HUES48 (cell line): Measurements from ENCODE around the gene TAF1.
"Not testable (repeated sequence)": the region's sequence is repeated elsewhere in the genome, so short reads cannot be mapped to it uniquely, and the experiment has no call there.

Experiments
- H3K27ac ChIP-seq: one replicate; pipeline ENCODE4 v1.7.0; 2013; ENCODE audit warnings: low read depth, low read length, inconsistent platforms
- H3K27me3 ChIP-seq: 2 replicates; pipeline ENCODE4 v1.6.1; 2013; ENCODE audit warnings: mild to moderate bottlenecking, low read length; ENCODE audit not compliant: control insufficient read depth, insufficient read depth
- H3K36me3 ChIP-seq: 2 replicates; pipeline ENCODE4 v1.6.1; 2013; ENCODE audit warnings: low read length; ENCODE audit not compliant: control insufficient read depth, insufficient read depth
- H3K4me1 ChIP-seq: 2 replicates; pipeline ENCODE4 v1.6.1; 2013; ENCODE audit warnings: mild to moderate bottlenecking, low read length; ENCODE audit not compliant: control insufficient read depth, insufficient read depth
- H3K4me3 ChIP-seq: 2 replicates; pipeline ENCODE4 v1.5.1; 2013; ENCODE audit warnings: mild to moderate bottlenecking, low read depth, low read length
- H3K9ac ChIP-seq: 2 replicates; pipeline ENCODE4 v1.6.1; 2013; ENCODE audit warnings: mild to moderate bottlenecking, low read depth, low read length, moderate library complexity
- H3K9me3 ChIP-seq: 2 replicates; pipeline ENCODE4 v1.6.1; 2013; ENCODE audit warnings: low read length; ENCODE audit not compliant: control insufficient read depth, insufficient read depth

TAF1 gene

DNA sequence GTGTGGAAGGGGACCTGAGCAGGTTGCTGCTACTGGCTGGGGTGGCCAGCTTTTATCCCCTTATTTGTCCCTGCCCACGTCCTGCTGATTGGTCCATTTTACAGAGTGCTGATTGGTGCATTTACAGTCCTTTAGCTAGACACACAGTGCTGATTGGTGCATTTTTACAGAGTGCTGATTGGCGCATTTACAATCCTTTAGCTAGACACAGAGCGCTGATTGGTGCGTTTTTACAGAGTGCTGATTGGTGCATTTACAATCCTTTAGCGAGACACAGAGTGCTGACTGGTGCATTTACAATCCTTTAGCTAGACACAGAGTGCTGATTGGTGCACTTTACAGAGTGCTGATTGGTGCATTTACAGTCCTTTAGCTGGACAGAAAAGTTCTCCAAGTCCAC is 135.9 kb downstream of the TAF1 start:
- H3K9me3 ChIP-seq, result peaks cover 25% of the 10 kb centered on the region
- not testable (repeated sequence) for H3K27ac ChIP-seq, H3K9ac ChIP-seq, H3K4me3 ChIP-seq, H3K36me3 ChIP-seq, H3K27me3 ChIP-seq, H3K4me1 ChIP-seq

DNA sequence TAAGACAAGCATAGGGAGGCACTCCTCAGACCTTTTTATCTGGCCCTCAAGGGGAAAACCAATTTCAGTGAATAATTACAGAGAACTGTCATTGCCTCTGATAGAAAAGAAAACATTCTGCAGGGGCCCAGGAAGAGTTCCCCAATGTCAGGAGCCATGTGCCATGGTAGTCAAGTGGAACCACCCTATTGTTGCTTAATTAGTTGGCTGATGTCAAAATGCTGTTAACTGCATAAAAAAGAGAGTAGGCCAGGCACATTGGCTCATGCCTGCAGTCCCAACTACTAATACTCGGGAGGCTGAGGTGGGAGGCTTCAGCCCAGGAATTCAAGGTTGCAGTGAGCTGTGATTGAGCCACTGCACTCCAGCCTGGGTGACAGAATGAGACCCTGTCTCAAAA is 138.2 kb downstream of the TAF1 start:
- Histone ChIP-seq H3K9ac (no peak overlapping the region), H3K4me3 (no peak overlapping the region), H3K9me3 (peaks cover 30% of the 10 kb centered on the region), H3K36me3 (no peaks in the 10 kb centered on the region), H3K27ac (no peak overlapping the region), H3K4me1 (no peaks in the 10 kb centered on the region), H3K27me3 (no peaks in the 10 kb centered on the region)

DNA sequence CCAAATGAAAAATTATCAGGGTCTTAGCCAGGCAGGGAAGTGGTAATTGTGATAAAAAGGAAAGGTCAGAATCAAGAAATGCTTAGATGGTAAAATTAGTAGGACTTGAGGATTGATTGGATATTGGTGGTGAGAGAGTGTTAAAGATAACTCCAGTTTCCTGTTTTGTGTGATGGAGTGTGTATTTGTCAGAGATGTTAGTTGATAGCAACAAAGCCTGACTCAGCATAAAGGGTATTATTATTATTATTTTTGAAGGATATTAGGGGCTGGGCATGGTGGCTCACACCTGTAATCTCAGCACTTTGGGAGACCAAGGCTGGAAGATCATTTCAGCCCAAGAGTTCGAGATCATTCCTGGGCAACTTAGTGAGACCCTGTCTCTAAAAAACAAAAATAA is 143.1 kb downstream of the TAF1 start:
- no peak overlapping the region for H3K4me3 ChIP-seq
- no peaks in the 10 kb centered on the region for H3K36me3 ChIP-seq
- peaks cover 32% of the 10 kb centered on the region; the same call in 1 of the 2 replicates for H3K9me3 ChIP-seq
- H3K27ac ChIP-seq, result no peak overlapping the region
- no peaks in the 10 kb centered on the region for H3K27me3 ChIP-seq
- H3K4me1 ChIP-seq, result no peaks in the 10 kb centered on the region
- no peak overlapping the region for H3K9ac ChIP-seq

DNA sequence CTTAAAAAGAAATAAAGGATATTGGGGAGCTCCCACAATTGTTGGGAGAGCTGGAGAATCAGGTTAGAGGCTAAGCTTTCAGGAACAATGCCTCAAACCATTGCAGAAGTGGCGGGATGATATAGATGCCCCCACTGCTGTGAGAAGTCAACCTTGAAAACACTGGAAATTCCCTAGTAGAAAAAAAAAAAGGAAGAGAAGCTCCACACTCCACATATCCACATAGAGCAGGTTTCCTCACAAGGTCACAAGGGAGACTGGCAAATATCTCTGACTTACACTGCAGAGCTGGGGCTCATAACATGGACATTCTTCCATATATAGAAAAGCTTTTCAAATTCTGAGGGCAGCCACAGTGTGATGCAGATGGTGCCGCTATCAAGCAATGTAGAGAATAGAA is 144.0 kb downstream of the TAF1 start:
- H3K4me3 ChIP-seq, result no peak overlapping the region
- no peaks in the 10 kb centered on the region for H3K36me3 ChIP-seq

DNA sequence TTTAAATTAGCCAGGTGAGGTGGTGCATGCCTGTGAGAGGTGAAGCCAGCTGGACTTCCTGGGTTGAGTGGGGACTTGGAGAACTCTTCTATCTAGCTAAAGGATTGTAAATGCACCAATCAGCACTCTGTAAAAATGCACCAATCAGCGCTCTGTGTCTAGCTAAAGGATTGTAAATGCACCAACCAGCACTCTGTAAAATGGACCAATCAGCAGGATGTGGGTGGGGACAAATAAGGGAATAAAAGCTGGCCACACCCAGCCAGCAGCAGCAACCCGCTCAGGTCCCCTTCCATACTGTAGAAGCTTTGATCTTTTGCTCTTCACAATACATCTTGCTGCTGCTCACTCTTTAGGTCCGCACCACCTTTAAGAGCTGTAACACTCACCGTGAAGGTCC is 147.6 kb downstream of the TAF1 start:
- not testable (repeated sequence) for H3K36me3 ChIP-seq, H3K27ac ChIP-seq, H3K4me3 ChIP-seq, H3K27me3 ChIP-seq, H3K9ac ChIP-seq, H3K4me1 ChIP-seq
- H3K9me3 ChIP-seq, result peaks cover 22% of the 10 kb centered on the region

More for the DNA sequence above, 144.0 kb downstream of the TAF1 start:
- Histone ChIP-seq H3K27ac (no peak overlapping the region), H3K4me1 (no peaks in the 10 kb centered on the region), H3K27me3 (no peaks in the 10 kb centered on the region), H3K9ac (no peak overlapping the region), H3K9me3 (peaks cover 37% of the 10 kb centered on the region; the same call in 1 of the 2 replicates)

DNA sequence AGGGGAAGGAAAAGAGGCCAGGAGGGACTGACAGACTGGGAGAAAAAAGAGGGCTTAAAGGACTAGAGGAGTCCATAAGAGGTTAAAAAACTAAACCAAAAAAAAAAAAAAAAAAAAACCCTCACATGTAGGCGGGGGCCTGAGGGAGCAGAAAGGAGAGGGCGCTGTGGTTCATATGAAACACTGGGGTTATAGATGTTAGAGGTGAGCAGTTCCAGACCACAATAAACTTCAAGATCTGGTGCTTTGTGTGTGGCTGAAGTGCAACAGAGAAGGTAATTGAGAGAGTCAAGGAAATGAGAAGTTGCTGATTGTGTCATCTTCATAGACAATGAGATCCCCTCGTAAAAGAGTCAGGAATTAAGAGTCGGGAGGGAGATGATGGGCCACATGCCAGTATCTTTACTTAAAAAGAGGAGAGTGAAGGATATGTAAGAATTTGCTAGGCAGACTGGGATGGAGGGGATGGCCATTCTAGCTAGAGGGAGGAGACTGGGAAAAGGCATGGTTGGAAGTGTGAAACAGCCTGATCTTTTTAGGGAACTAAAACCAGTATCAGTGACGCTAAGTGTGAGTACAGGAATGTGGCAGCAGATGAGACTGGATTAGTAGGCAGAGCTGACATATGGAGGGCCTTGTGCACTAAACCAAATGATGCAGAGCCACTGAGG is 148.3 kb downstream of the TAF1 start:
- Histone ChIP-seq H3K9ac (no peak overlapping the region), H3K4me3 (no peak overlapping the region), H3K27ac (no peak overlapping the region), H3K9me3 (peaks cover 22% of the 10 kb centered on the region), H3K36me3 (no peaks in the 10 kb centered on the region), H3K27me3 (no peaks in the 10 kb centered on the region), H3K4me1 (no peaks in the 10 kb centered on the region)

DNA sequence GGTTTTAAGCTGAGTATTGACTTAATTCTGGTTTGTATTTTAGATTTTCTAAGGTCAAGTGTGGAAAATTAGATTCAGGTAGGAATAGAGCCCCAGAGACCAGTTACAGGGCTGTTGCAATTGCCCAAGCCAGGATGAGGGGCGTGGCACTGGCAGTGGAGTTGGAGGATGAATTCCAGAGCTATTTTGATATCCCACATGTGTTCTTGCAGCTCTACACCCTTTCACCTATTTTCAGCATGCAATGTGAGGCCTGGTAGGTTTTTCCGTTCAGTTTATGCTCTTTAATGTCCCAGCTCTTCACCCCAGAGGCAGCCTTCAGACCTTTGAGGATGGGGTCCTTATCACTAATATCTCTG is 148.9 kb downstream of the TAF1 start:
- H3K4me3 ChIP-seq, result no peak overlapping the region
- no peaks in the 10 kb centered on the region for H3K36me3 ChIP-seq
- H3K27ac ChIP-seq, result no peak overlapping the region
- H3K9me3 ChIP-seq, result peaks cover 22% of the 10 kb centered on the region
- H3K9ac ChIP-seq, result no peak overlapping the region
- no peaks in the 10 kb centered on the region for H3K27me3 ChIP-seq
- H3K4me1 ChIP-seq, result no peaks in the 10 kb centered on the region
